B cell (primary cell): Measurements from ENCODE around the gene DGCR8. TPM values are rescaled to one million over a fixed set of nuclear protein-coding genes. Genes with fewer than 3 reads are reported as not detected.

ENCODE experiments used
- ATAC-seq: fragments of 200-7000 bp; cut with Tn5 transposase; one replicate; pipeline ENCODE4 v1.10.0; 2021; ENCODE audit warnings: low read depth, mild to moderate bottlenecking, moderate number of reproducible peaks, moderate library complexity
- CTCF ChIA-PET: fragments of 350-600 bp; sonication (Branson Sonifier 250); formaldehyde crosslinking; loops from one replicate; lab custom pipeline; 2021; ENCODE audit warnings: antibody characterized with exemption, inconsistent platforms; lab: Charles Lee
- POLR2A ChIA-PET: fragments of 350-600 bp; sonication (Branson Sonifier 250); formaldehyde crosslinking; loops from one replicate; lab custom pipeline; 2021; ENCODE audit warnings: antibody characterized with exemption; lab: Charles Lee
- DNase-seq: peaks from one replicate; pipeline ENCODE4 v3.0.0; 2013
- H2AFZ ChIP-seq: 2 replicates; pipeline ENCODE4 v1.6.1; 2012; ENCODE audit warnings: mild to moderate bottlenecking, low read depth, low read length; ENCODE audit not compliant: insufficient read depth, poor library complexity, severe bottlenecking
- H3K27ac ChIP-seq, 2 donors: 1 replicate in 1 of 2; 2 replicates in 1 of 2; pipeline ENCODE4 v1.5.1; 2012 to 2013; ENCODE audit warnings: low read length in 2 of 2, mild to moderate bottlenecking in 2 of 2, moderate library complexity in 1 of 2
- H3K27me3 ChIP-seq, 4 experiments: fragments of 200-600 bp in 1 of 4; sonication (generic) in 1 of 4; replicated peaks in 1 of 4; 1 replicate in 2 of 4; 2 replicates in 2 of 4; pipeline versions ENCODE4 v1.6.1 to v1.7.0; 2013 to 2016; ENCODE audit warnings: low read length in 3 of 4, mild to moderate bottlenecking in 2 of 4, mixed read lengths in 1 of 4, moderate library complexity in 1 of 4; ENCODE audit not compliant: insufficient read depth in 4 of 4, control insufficient read depth in 3 of 4; ENCODE audit errors: control extremely low read depth in 1 of 4
- H3K36me3 ChIP-seq, 2 experiments: replicated peaks in 1 of 2; 1 replicate in 1 of 2; 2 replicates in 1 of 2; pipeline versions ENCODE4 v1.6.1 to v1.7.1; 2013; ENCODE audit warnings: low read length in 1 of 2; ENCODE audit not compliant: insufficient read depth in 2 of 2, control insufficient read depth in 1 of 2; ENCODE audit errors: control extremely low read depth in 1 of 2, extremely low read depth in 1 of 2
- H3K4me1 ChIP-seq, 2 donors: fragments of 200-600 bp in 1 of 2; sonication (generic) in 1 of 2; 1 replicate in 1 of 2; 2 replicates in 1 of 2; pipeline versions ENCODE4 v1.5.1 to v1.6.1; 2013 to 2017; ENCODE audit warnings: low read length in 2 of 2; ENCODE audit not compliant: control insufficient read depth in 2 of 2, insufficient read depth in 2 of 2
- H3K4me2 ChIP-seq: replicated peaks from 2 replicates; pipeline ENCODE3; 2012; ENCODE audit warnings: mild to moderate bottlenecking, low read depth, low read length; ENCODE audit not compliant: poor library complexity, severe bottlenecking
- H3K4me3 ChIP-seq, 5 experiments: fragments of 200-600 bp in 1 of 5; sonication (generic) in 1 of 5; 1 replicate in 3 of 5; 2 replicates in 2 of 5; pipeline versions ENCODE4 v1.5.1 to v1.7.0; 2011 to 2016; ENCODE audit warnings: low read length in 4 of 5, mild to moderate bottlenecking in 4 of 5, low read depth in 2 of 5, control low read depth in 1 of 5, moderate library complexity in 1 of 5; ENCODE audit not compliant: insufficient read depth in 1 of 5; ENCODE audit errors: control extremely low read depth in 1 of 5, extremely low read depth in 1 of 5
- H3K79me2 ChIP-seq: fragments of 200-600 bp; sonication (generic); one replicate; pipeline ENCODE4 v1.6.0; 2016; ENCODE audit warnings: low read length; ENCODE audit not compliant: control insufficient read depth, insufficient read depth
- H3K9ac ChIP-seq: fragments of 200-600 bp; sonication (generic); 2 replicates; pipeline ENCODE4 v1.6.1; 2017; ENCODE audit warnings: mild to moderate bottlenecking, low read length, moderate library complexity
- H3K9me3 ChIP-seq, 3 donors: one replicate each; pipeline versions ENCODE4 v1.6.1 to v1.7.1; 2013; ENCODE audit warnings: low read length in 2 of 3; ENCODE audit not compliant: control insufficient read depth in 2 of 3, insufficient read depth in 1 of 3; ENCODE audit errors: control extremely low read depth in 1 of 3
- H4K20me1 ChIP-seq: 2 replicates; pipeline ENCODE4 v1.6.0; 2012; ENCODE audit warnings: mild to moderate bottlenecking, low read length; ENCODE audit not compliant: insufficient read depth, control insufficient read depth, poor library complexity, severe bottlenecking
- H3K27ac Mint-ChIP-seq: one replicate; pipeline ENCODE4 v1.8.0; 2021; ENCODE audit warnings: mixed read lengths
- H3K27me3 Mint-ChIP-seq: one replicate; pipeline ENCODE4 v1.8.0; 2021; ENCODE audit warnings: mixed read lengths
- H3K4me1 Mint-ChIP-seq: one replicate; pipeline ENCODE4 v1.8.0; 2021; ENCODE audit warnings: mixed read lengths
- H3K4me3 Mint-ChIP-seq: one replicate; pipeline ENCODE4 v1.8.0; 2021; ENCODE audit warnings: mixed read lengths
- H3K9me3 Mint-ChIP-seq: one replicate; pipeline ENCODE4 v1.8.0; 2022; ENCODE audit warnings: mixed read lengths; ENCODE audit not compliant: insufficient read depth
- CTCF ChIP-seq: fragments of 200-600 bp; IDR thresholded peaks from one replicate; pipeline ENCODE4 v1.8.0; 2022; ENCODE audit warnings: antibody characterized with exemption, mild to moderate bottlenecking
- EZH2 ChIP-seq: IDR thresholded peaks from 2 replicates; pipeline ENCODE4 v1.6.1; 2012; ENCODE audit warnings: borderline replicate concordance, low read depth, mild to moderate bottlenecking, moderate library complexity, low read length; ENCODE audit not compliant: insufficient read depth, poor library complexity, severe bottlenecking
- WGBS: methylation state at CpG from one replicate; pipeline ENCODE4 v1.1.5; 2013; ENCODE audit warnings: missing lambda C conversion rate; ENCODE audit not compliant: insufficient coverage; 5-methylcytosine and 5-hydroxymethylcytosine counted together
- intact Hi-C: fragments of 100-400 bp; cut with micrococcal nuclease; formaldehyde crosslinking; loops from one replicate; pipeline ENCODE4 v1.10.0; 2022
- polyA plus RNA-seq: library from polyadenylated mRNA; depleted of rRNA; stranded (reverse); fragments of >200 nt; gene quantifications from 2 replicates; pipeline ENCODE4 v1.2.3, GENCODE V29; 2012
- total RNA-seq, 2 donors: library from RNA; stranded (reverse); fragments of 120-200 nt in 1 of 2; gene quantifications; 1 replicate in 1 of 2; 2 replicates in 1 of 2; pipeline versions ENCODE4 v1.2.3 to v1.2.4, GENCODE V29; 2013 to 2022

DGCR8 gene
- total and polyA plus RNA-seq, 2 donors (not counting 1 experiment from before 2014, with no cell fraction given), result 19.6 to 43.2 TPM

GRCh38 chr22:20126284-20127029, 46.4 kb downstream of the DGCR8 start:
- H3K27me3 ChIP-seq, result no peaks in the 10 kb centered on the region
- peaks cover 31% of the 10 kb centered on the region for H4K20me1 ChIP-seq
- peaks cover 28% of the 10 kb centered on the region for H3K79me2 ChIP-seq
- H3K27ac ChIP-seq, result no peak overlapping the region
- no peak overlapping the region for H3K4me3 ChIP-seq
- H2AFZ ChIP-seq, result no peak overlapping the region
- WGBS, result 72% methylated on average over 18 of the region's 19 CpGs
- Mint-ChIP-seq H3K4me1 (peaks cover 7% of the 10 kb centered on the region), H3K27me3 (no peaks in the 10 kb centered on the region), H3K27ac (no peak overlapping the region), H3K9me3 (no peaks in the 10 kb centered on the region), H3K4me3 (no peak overlapping the region)
- DNase-seq (no peak), ATAC-seq (no peak)
- intact Hi-C loops, result no loop called here
- ChIA-PET CTCF (no interaction called here), POLR2A (no interaction called here)
- peaks cover 0 to 36% of the 10 kb centered on the region in 2 experiments for H3K36me3 ChIP-seq
- H3K4me2 ChIP-seq, result no peak overlapping the region
- no peak overlapping the region for H3K9ac ChIP-seq
- TF ChIP-seq EZH2 (no peak), CTCF (no peak)
- no peaks in the 10 kb centered on the region for H3K9me3 ChIP-seq
- peaks cover 0 to 6% of the 10 kb centered on the region in 2 donors for H3K4me1 ChIP-seq

DNA sequence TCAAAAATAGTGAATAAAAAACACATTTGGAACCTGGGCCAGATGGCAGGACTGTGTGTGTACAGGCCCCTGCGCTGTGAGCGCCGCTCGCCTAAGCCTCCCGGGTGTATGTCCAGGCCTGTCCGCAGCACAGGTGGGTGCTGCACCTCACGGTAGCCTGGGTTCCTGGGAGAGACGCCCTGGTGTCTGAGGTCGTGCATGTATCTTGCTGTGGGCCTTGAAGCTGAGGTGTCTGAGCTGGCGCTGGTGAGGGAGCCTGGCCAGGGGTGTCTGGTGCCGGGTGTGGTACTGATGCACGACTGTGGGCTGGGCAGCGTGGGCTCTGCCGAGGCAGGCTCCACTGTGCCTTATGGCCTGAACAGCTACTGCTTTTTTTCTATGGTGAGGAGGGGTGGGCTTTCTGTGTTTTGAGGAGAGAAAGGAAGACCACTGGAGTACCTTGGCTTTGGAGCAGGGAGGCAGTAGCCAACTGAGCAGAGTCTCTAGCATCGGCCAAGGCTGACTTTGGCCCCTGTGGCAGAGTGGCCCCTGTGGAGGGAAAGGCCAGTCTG, 47.4 kb downstream of the DGCR8 start:
- Histone ChIP-seq H3K4me2 (no peak overlapping the region), H3K27ac (no peak overlapping the region), H3K79me2 (peaks cover 23% of the 10 kb centered on the region), H3K4me1 (peaks cover 2 to 10% of the 10 kb centered on the region in 2 donors), H3K27me3 (no peaks in the 10 kb centered on the region), H3K36me3 (peaks cover 0 to 27% of the 10 kb centered on the region in 2 experiments), H3K4me3 (no peak overlapping the region), H3K9ac (no peak overlapping the region), H2AFZ (no peak overlapping the region), H4K20me1 (peaks cover 25% of the 10 kb centered on the region), H3K9me3 (no peaks in the 10 kb centered on the region)
- H3K9me3 Mint-ChIP-seq, result no peaks in the 10 kb centered on the region
- TF ChIP-seq CTCF, result no peak
- TF ChIP-seq EZH2, result no peak
- ChIA-PET POLR2A (no interaction called here), CTCF (no interaction called here)
- ATAC-seq (no peak), DNase-seq (no peak)
- H3K27me3 Mint-ChIP-seq, result no peaks in the 10 kb centered on the region
- H3K27ac Mint-ChIP-seq, result no peak overlapping the region
- H3K4me1 Mint-ChIP-seq, result peaks cover 2% of the 10 kb centered on the region
- H3K4me3 Mint-ChIP-seq, result no peak overlapping the region
- intact Hi-C loops, result no loop called here
- 93% methylated on average over 15 of the region's 15 CpGs for WGBS
